HCT116 (cell line): Measurements from ENCODE around the gene TMA7B. TPM values are rescaled to one million over a fixed set of nuclear protein-coding genes. Genes with fewer than 3 reads are reported as not detected.

Experiments
- ATAC-seq: fragments of 200-7000 bp; cut with Tn5 transposase; 2 replicates; pipeline ENCODE4 v1.9.1; 2020; ENCODE audit warnings: mild to moderate bottlenecking, moderate library complexity
- BruUV-seq: library from RNA; stranded (reverse); fragments of 400-500 nt; replicated peaks from 2 replicates; lab custom pipeline; 2021; lab: Mats Ljungman, UMichigan
- CTCF ChIA-PET: fragments of 300-600 bp; sonication (Branson Sonifier 250); formaldehyde crosslinking; loops from one replicate; lab custom pipeline; 2021; ENCODE audit warnings: antibody characterized with exemption; lab: Charles Lee
- POLR2A ChIA-PET: fragments of 300-600, 350-600 bp; sonication (Branson Sonifier 250); formaldehyde crosslinking; loops from one replicate; lab custom pipeline; 2021; ENCODE audit warnings: antibody characterized with exemption; lab: Charles Lee
- RAD21 ChIA-PET, 2 experiments: fragments of 300-600 bp; sonication (Branson Sonifier 250); formaldehyde crosslinking; loops; one replicate each; lab custom pipeline; 2023; ENCODE audit warnings: low total read pairs in 2 of 2; ENCODE audit not compliant: uncharacterized antibody in 2 of 2, unreplicated experiment in 2 of 2, low non-redundant PET in 1 of 2; lab: Charles Lee
- DNase-seq: peaks from one replicate; pipeline ENCODE4 v3.0.0-alpha.2; 2010; ENCODE audit warnings: low read depth, low spot score
- H2AFZ ChIP-seq: fragments of 200-600 bp; shearing (Covaris generic), sonication (generic); 2 replicates; pipeline ENCODE4 v1.6.1; 2017; ENCODE audit warnings: low read depth, mixed run types, mixed read lengths, antibody characterized with exemption, low read length; ENCODE audit not compliant: poor library complexity, severe bottlenecking
- H3K27ac ChIP-seq: 2 replicates; pipeline ENCODE4 v1.5.1; 2012; ENCODE audit warnings: low read depth, low read length
- H3K27me3 ChIP-seq: fragments of 200-600 bp; sonication (generic); 2 replicates; pipeline ENCODE4 v1.6.1; 2016; ENCODE audit warnings: mixed run types, low read length, mixed read lengths; ENCODE audit not compliant: insufficient read depth
- H3K36me3 ChIP-seq, 2 experiments: fragments of 200-500 bp in 1 of 2; fragments of 200-600 bp in 1 of 2; sonication (Bioruptor generic) in 1 of 2; sonication (generic) in 1 of 2; 2 replicates each; pipeline versions ENCODE4 v1.5.1 to v1.6.1; 2014 to 2016; ENCODE audit warnings: low read length in 2 of 2, inconsistent platforms in 1 of 2, mixed read lengths in 1 of 2, mixed run types in 1 of 2; ENCODE audit not compliant: insufficient read depth in 2 of 2, control insufficient read depth in 1 of 2
- H3K4me1 ChIP-seq, 2 experiments: fragments of 200-600 bp in 1 of 2; sonication (generic) in 1 of 2; 2 replicates each; pipeline versions ENCODE4 v1.5.1 to v1.6.1; 2012 to 2017; ENCODE audit warnings: low read length in 2 of 2, inconsistent platforms in 1 of 2, mild to moderate bottlenecking in 1 of 2, mixed read lengths in 1 of 2, mixed run types in 1 of 2, moderate library complexity in 1 of 2; ENCODE audit not compliant: insufficient read depth in 2 of 2, control insufficient read depth in 1 of 2
- H3K4me2 ChIP-seq: fragments of 200-600 bp; sonication (generic); 2 replicates; pipeline ENCODE4 v1.6.1; 2017; ENCODE audit warnings: mixed run types, low read length, mixed read lengths
- H3K4me3 ChIP-seq, 2 experiments: fragments of 200-600 bp in 1 of 2; sonication (generic) in 1 of 2; replicated peaks in 1 of 2; 2 replicates each; pipeline ENCODE4 v1.5.1; 2011 to 2016; ENCODE audit warnings: low read length in 2 of 2, control low read depth in 1 of 2, low read depth in 1 of 2, mild to moderate bottlenecking in 1 of 2, mixed read lengths in 1 of 2, mixed run types in 1 of 2
- H3K79me2 ChIP-seq: fragments of 200-600 bp; sonication (generic); 2 replicates; pipeline ENCODE4 v1.6.1; 2017; ENCODE audit warnings: mild to moderate bottlenecking, mixed run types, low read length, moderate library complexity, mixed read lengths; ENCODE audit not compliant: insufficient read depth
- H3K9ac ChIP-seq: fragments of 200-600 bp; sonication (generic); 2 replicates; pipeline ENCODE4 v1.6.1; 2016; ENCODE audit warnings: low read length, mixed read lengths
- H3K9me2 ChIP-seq: fragments of 200-600 bp; sonication (generic), shearing (Covaris generic); 2 replicates; pipeline ENCODE4 v1.6.1; 2017; ENCODE audit warnings: mixed run types, mild to moderate bottlenecking, moderate library complexity; ENCODE audit not compliant: insufficient read depth
- H3K9me3 ChIP-seq, 2 experiments: fragments of 200-500 bp in 1 of 2; fragments of 200-600 bp in 1 of 2; sonication (Bioruptor generic) in 1 of 2; sonication (generic) in 1 of 2; 2 replicates each; pipeline ENCODE4 v1.6.1; 2014 to 2017; ENCODE audit warnings: low read length in 2 of 2, mixed read lengths in 2 of 2, inconsistent platforms in 1 of 2, low read depth in 1 of 2, mild to moderate bottlenecking in 1 of 2, mixed run types in 1 of 2, moderate library complexity in 1 of 2; ENCODE audit not compliant: control insufficient read depth in 1 of 2, insufficient read depth in 1 of 2
- H4K20me1 ChIP-seq: fragments of 200-600 bp; sonication (generic), shearing (Covaris generic); 2 replicates; pipeline ENCODE4 v1.6.1; 2017; ENCODE audit warnings: mixed run types, mild to moderate bottlenecking, moderate library complexity; ENCODE audit not compliant: insufficient read depth
- CBX3 ChIP-seq: IDR thresholded peaks from 2 replicates; pipeline ENCODE4 v1.6.1; 2012; ENCODE audit warnings: low read depth
- CEBPB ChIP-seq: IDR thresholded peaks from 2 replicates; pipeline ENCODE4 v1.6.1; 2012; ENCODE audit warnings: low read depth
- EZH2 ChIP-seq: fragments of 200-600 bp; sonication (generic); IDR thresholded peaks from 2 replicates; pipeline ENCODE4 v1.6.1; 2017; ENCODE audit warnings: antibody characterized with exemption, mixed run types
- POLR2AphosphoS5 ChIP-seq: IDR thresholded peaks from 2 replicates; pipeline ENCODE4 v1.6.1; 2011; ENCODE audit warnings: mild to moderate bottlenecking, low read depth, low read length, moderate library complexity
- RAD21 ChIP-seq: IDR thresholded peaks from 2 replicates; pipeline ENCODE4 v1.6.1; 2012; ENCODE audit warnings: low read depth, mild to moderate bottlenecking
- REST ChIP-seq: IDR thresholded peaks from 2 replicates; pipeline ENCODE4 v1.6.1; 2012; ENCODE audit warnings: low read depth
- SIN3A ChIP-seq: IDR thresholded peaks from 2 replicates; pipeline ENCODE4 v1.6.1; 2012; ENCODE audit warnings: low read depth
- SP1 ChIP-seq: IDR thresholded peaks from 2 replicates; pipeline ENCODE4 v1.6.1; 2012; ENCODE audit warnings: low read depth
- SRF ChIP-seq: IDR thresholded peaks from 2 replicates; pipeline ENCODE4 v1.6.1; 2012; ENCODE audit warnings: low read depth
- TCF7L2 ChIP-seq: IDR thresholded peaks from 2 replicates; pipeline ENCODE4 v1.7.0; 2011; ENCODE audit warnings: borderline replicate concordance, inconsistent platforms; ENCODE audit not compliant: insufficient read depth, insufficient read length; ENCODE audit errors: extremely low read depth
- YY1 ChIP-seq: IDR thresholded peaks from 2 replicates; pipeline ENCODE4 v1.6.1; 2011; ENCODE audit warnings: low read length, low read depth, moderate library complexity, mild to moderate bottlenecking; ENCODE audit not compliant: insufficient replicate concordance; ENCODE audit errors: extremely low read depth
- ZBTB33 ChIP-seq: IDR thresholded peaks from 2 replicates; pipeline ENCODE4 v1.6.1; 2011; ENCODE audit warnings: mild to moderate bottlenecking, low read length, moderate library complexity; ENCODE audit not compliant: insufficient replicate concordance; ENCODE audit errors: extremely low read depth
- ZNF274 ChIP-seq: fragments of 200-500 bp; sonication (Bioruptor generic); IDR thresholded peaks from 2 replicates; pipeline ENCODE4 v1.6.1; 2014; ENCODE audit warnings: mild to moderate bottlenecking, low read depth, low read length, inconsistent platforms
- intact Hi-C: fragments of 100-400 bp; cut with micrococcal nuclease; formaldehyde crosslinking; loops from 2 replicates; pipeline ENCODE4 v1.10.0; 2022
- total RNA-seq: library from RNA; stranded (reverse); gene quantifications from one replicate; pipeline ENCODE4 v1.2.1, GENCODE V29; 2021; ENCODE audit not compliant: unreplicated experiment
- TF ChIP-seq, protein P1 (sequence below), 3 experiments: fragments of 200-600 bp in 1 of 3; sonication (generic) in 1 of 3; IDR thresholded peaks in 2 of 3; conservative IDR thresholded peaks in 1 of 3; 2 replicates each; pipeline ENCODE4 v1.5.1; 2012 to 2017; ENCODE audit warnings: low read depth in 2 of 3, low read length in 2 of 3, antibody characterized with exemption in 1 of 3, borderline replicate concordance in 1 of 3, control low read depth in 1 of 3, mild to moderate bottlenecking in 1 of 3, mixed read lengths in 1 of 3, mixed run types in 1 of 3, moderate library complexity in 1 of 3; ENCODE audit not compliant: insufficient read depth in 1 of 3
- TF ChIP-seq, protein P2 (sequence below): IDR thresholded peaks from 2 replicates; pipeline ENCODE4 v1.6.1; 2012

The TMA7B gene
- total RNA-seq, 1 experiment from 2014 or later, result not detected

DNA sequence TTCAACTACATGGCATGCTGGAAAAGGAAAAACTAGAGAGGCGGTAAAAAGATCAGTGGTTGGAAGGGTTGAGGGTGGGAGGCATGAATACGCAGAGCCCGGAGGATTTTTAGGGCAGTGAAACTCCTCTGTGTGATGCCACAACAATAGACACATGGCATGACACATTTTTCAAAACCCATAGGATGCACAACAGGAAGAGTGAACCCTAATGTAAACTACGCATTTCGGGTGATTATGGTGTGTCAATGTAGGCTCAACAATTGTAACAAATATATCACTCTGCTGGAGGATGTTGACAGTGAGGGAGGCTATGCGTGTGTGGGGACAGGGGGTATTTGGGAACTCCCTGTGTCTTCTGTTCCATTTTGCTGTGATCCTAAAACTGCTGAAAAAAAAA lies 18.9 kb downstream of the TMA7B start:
- ChIA-PET RAD21 (no interaction called here), CTCF (no interaction called here), POLR2A (no interaction called here)
- Histone ChIP-seq H3K9ac (no peak overlapping the region), H4K20me1 (no peaks in the 10 kb centered on the region), H3K4me1 (no peaks in the 10 kb centered on the region), H3K4me2 (no peak overlapping the region), H3K79me2 (no peaks in the 10 kb centered on the region), H3K9me3 (no peaks in the 10 kb centered on the region), H3K36me3 (no peaks in the 10 kb centered on the region), H2AFZ (no peak overlapping the region), H3K27me3 (peaks cover 35% of the 10 kb centered on the region), H3K9me2 (no peaks in the 10 kb centered on the region), H3K27ac (no peak overlapping the region), H3K4me3 (no peak overlapping the region)
- DNase-seq (no peak), ATAC-seq (no peak)
- intact Hi-C loops, result no loop called here
- no peak for TF ChIP-seq ZBTB33
- TF ChIP-seq, protein P1, sequence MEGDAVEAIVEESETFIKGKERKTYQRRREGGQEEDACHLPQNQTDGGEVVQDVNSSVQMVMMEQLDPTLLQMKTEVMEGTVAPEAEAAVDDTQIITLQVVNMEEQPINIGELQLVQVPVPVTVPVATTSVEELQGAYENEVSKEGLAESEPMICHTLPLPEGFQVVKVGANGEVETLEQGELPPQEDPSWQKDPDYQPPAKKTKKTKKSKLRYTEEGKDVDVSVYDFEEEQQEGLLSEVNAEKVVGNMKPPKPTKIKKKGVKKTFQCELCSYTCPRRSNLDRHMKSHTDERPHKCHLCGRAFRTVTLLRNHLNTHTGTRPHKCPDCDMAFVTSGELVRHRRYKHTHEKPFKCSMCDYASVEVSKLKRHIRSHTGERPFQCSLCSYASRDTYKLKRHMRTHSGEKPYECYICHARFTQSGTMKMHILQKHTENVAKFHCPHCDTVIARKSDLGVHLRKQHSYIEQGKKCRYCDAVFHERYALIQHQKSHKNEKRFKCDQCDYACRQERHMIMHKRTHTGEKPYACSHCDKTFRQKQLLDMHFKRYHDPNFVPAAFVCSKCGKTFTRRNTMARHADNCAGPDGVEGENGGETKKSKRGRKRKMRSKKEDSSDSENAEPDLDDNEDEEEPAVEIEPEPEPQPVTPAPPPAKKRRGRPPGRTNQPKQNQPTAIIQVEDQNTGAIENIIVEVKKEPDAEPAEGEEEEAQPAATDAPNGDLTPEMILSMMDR (IDR thresholded peaks at IDR 0.05 in 2 of 3, conservative IDR thresholded peaks at IDR 0.05 in 1 of 3; ENCODE audit: borderline replicate concordance in 1 of 3, insufficient read depth in 1 of 3, low read depth in 2 of 3, low read length in 2 of 3), result no peak
- TF ChIP-seq, protein P2, sequence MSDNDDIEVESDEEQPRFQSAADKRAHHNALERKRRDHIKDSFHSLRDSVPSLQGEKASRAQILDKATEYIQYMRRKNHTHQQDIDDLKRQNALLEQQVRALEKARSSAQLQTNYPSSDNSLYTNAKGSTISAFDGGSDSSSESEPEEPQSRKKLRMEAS, result no peak
- TF ChIP-seq YY1, result no peak
- TF ChIP-seq SIN3A, result no peak
- TF ChIP-seq ZNF274, result no peak
- TF ChIP-seq EZH2, result no peak
- no peak for TF ChIP-seq SRF
- TF ChIP-seq REST, result no peak
- no peak for TF ChIP-seq SP1
- TF ChIP-seq CBX3, result no peak
- TF ChIP-seq POLR2AphosphoS5, result no peak
- TF ChIP-seq RAD21, result no peak
- TF ChIP-seq CEBPB, result no peak
- TF ChIP-seq TCF7L2, result no peak
- no TSS peak for BruUV-seq
